ENCODE data around the gene SLC17A7.

The SLC17A7 gene

DNA sequence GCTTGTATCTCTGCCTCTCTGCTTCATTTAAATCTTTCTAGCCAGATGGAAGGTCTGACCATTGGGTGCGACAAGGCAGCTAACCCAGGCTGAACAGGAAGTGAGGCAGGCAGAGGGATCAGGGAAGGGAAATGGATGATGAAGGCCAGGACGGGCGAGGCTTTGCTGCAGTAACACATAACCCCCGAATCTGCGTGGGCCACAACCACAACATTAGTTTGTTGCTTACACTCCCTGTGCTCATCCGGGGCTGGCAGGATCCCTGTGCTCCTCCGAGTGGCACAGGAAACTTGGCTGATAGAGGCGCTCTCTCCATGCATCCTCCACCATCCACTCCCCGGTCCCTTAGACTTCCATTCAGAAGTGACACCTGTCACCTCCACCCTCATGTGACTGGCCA lies 31.6 kb upstream of the SLC17A7 start:
- Histone ChIP-seq H3K27ac (no peak overlapping the region), H3K27me3 (peaks cover 8% of the 10 kb centered on the region), H3K9me3 (no peaks in the 10 kb centered on the region), H3K4me1 (ENCODE audit: control insufficient read depth in 1 of 2, insufficient read depth in 1 of 2, low read depth in 1 of 2, low read length in 1 of 2) (peaks cover 11 to 16% of the 10 kb centered on the region in 2 experiments), H3K4me3 (ENCODE audit: low read depth in 1 of 2, low read length in 1 of 2) (no peak overlapping the region), H3K36me3 (peaks cover 5% of the 10 kb centered on the region)
- TF ChIP-seq, protein P1, sequence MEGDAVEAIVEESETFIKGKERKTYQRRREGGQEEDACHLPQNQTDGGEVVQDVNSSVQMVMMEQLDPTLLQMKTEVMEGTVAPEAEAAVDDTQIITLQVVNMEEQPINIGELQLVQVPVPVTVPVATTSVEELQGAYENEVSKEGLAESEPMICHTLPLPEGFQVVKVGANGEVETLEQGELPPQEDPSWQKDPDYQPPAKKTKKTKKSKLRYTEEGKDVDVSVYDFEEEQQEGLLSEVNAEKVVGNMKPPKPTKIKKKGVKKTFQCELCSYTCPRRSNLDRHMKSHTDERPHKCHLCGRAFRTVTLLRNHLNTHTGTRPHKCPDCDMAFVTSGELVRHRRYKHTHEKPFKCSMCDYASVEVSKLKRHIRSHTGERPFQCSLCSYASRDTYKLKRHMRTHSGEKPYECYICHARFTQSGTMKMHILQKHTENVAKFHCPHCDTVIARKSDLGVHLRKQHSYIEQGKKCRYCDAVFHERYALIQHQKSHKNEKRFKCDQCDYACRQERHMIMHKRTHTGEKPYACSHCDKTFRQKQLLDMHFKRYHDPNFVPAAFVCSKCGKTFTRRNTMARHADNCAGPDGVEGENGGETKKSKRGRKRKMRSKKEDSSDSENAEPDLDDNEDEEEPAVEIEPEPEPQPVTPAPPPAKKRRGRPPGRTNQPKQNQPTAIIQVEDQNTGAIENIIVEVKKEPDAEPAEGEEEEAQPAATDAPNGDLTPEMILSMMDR (IDR thresholded peaks at IDR 0.05) = no peak

DNA sequence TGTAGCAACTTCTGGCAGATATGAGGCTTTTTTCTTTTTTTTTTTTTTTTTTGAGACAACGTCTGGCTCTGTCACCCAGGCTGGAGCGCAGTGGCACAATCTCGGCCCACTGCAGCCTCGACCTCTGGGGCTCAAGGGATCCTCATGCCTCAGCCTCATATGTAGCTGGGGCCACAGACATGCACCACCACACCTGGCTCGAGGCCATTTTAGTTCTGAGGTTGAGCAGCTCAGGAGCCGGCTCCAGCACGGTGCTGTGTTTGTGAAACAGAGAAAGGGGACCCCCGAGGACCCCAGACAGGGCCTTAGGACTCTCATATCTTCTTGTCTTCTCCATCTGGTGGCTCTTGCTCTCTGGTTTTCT lies 29.3 kb upstream of the SLC17A7 start:
- Histone ChIP-seq H3K9me3 (no peaks in the 10 kb centered on the region), H3K36me3 (peaks cover 19% of the 10 kb centered on the region), H3K27me3 (peaks cover 8% of the 10 kb centered on the region), H3K4me1 (ENCODE audit: control insufficient read depth in 1 of 2, insufficient read depth in 1 of 2, low read depth in 1 of 2, low read length in 1 of 2) (peaks cover 11 to 16% of the 10 kb centered on the region in 2 experiments), H3K27ac (no peak overlapping the region), H3K4me3 (ENCODE audit: low read depth in 1 of 2, low read length in 1 of 2) (no peak overlapping the region)
- TF ChIP-seq, protein P1 (IDR thresholded peaks at IDR 0.05) = no peak

DNA sequence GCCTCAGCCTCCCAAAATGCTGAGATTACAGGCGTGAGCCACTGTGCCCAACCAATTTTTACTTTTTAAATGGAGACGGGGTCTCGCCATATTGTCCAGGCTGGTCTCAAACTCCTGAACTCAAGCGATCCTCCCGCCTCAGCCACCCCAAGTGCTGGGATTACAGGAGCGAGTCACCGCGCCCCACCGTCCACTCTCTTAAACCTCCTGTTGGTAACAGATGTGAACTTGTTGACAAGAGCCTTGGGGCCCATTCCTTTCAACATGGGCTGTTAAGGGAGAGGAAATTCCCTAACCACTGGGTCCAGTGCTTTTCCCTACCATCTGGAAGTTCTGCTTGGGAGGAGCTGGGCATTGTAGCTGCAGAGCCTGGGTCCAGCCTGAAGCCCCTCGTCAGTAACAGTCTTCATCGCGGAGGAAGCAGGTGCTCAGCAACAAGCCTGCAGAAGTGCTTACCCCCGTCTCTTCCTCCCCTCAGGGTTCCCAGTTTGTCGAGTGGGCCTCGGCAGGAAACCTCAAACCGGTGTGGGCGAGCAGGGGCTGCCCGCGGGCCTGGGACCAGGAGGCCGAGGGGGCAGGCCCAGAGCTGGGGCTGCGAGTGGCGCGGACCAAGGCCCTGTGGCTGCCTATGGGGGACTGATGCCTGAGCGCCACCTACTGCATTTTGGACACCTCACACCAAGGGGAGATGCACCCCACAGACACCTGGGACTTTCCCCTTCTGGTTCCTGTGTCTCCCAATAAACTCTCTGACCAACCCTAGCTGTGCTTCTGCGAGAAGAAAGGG lies 28.7 kb upstream of the SLC17A7 start:
- no peaks in the 10 kb centered on the region for H3K9me3 ChIP-seq
- peaks cover 11 to 16% of the 10 kb centered on the region in 2 experiments for H3K4me1 ChIP-seq (ENCODE audit: control insufficient read depth in 1 of 2, insufficient read depth in 1 of 2, low read depth in 1 of 2, low read length in 1 of 2)
- H3K36me3 ChIP-seq = peaks cover 20% of the 10 kb centered on the region
- TF ChIP-seq, protein P1 (IDR thresholded peaks at IDR 0.05) = peak; percentile 20
- no peak overlapping the region for H3K4me3 ChIP-seq (ENCODE audit: low read depth in 1 of 2, low read length in 1 of 2)
- peaks cover 4% of the 10 kb centered on the region for H3K27me3 ChIP-seq
- H3K27ac ChIP-seq = no peak overlapping the region

DNA sequence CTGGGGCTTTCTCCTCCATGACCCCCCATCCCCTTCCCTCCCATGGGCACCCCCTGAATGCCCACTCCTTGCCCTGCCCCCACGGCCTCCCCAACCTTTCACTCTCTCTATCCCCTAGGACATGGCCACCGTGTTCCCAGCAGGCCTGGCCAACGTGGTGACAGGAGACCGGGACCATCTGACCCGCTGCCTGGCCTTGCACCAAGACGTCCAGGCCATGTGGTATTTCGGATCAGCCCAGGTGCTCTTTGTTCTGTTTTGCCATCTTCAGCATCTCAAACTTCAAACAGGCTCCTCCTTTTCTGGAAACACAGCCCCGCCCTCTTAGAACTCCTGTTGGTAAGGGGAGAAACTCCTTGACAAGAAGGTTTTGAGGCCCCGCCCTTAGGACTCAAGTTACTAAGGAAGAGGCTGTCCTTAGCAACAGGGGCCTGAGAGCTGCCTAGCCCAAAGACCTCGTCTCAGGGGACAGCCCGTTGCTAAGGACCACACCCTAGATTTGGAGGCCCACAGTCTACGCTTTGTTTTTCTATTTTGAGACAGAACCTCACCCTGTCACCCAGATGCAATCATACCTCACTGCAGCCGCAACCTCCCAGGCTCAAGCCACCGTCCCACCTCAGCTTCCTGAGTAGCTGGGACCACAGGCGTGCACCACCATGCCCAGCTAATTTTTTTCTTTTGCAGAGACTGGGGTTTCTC lies 27.6 kb upstream of the SLC17A7 start:
- H3K4me1 ChIP-seq (ENCODE audit: control insufficient read depth in 1 of 2, insufficient read depth in 1 of 2, low read depth in 1 of 2, low read length in 1 of 2) = peaks cover 4 to 7% of the 10 kb centered on the region in 2 experiments
- TF ChIP-seq, protein P1 (IDR thresholded peaks at IDR 0.05) = no peak
- peaks cover 29% of the 10 kb centered on the region for H3K36me3 ChIP-seq
- H3K4me3 ChIP-seq (ENCODE audit: low read depth in 1 of 2, low read length in 1 of 2) = no peak overlapping the region
- H3K27me3 ChIP-seq = no peaks in the 10 kb centered on the region
- no peaks in the 10 kb centered on the region for H3K9me3 ChIP-seq
- H3K27ac ChIP-seq = no peak overlapping the region

DNA sequence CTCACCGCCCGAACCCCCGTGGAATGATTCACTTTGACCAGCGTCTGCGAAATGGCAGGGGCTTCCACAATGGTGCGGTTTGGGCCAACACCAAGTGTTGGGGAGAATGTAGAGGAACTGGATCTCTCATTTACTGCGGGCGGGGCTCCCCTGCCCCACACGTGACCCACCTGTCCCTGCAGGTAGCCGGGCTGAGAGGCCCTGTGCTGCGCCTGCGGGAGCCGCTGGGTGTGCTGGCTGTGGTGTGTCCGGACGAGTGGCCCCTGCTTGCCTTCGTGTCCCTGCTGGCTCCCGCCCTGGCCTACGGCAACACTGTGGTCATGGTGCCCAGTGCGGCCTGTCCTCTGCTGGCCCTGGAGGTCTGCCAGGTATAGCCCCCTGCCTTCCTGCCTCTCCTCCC lies 26.9 kb upstream of the SLC17A7 start:
- H3K4me3 ChIP-seq (ENCODE audit: low read depth in 1 of 2, low read length in 1 of 2) = no peak overlapping the region
- H3K27ac ChIP-seq = no peak overlapping the region
- no peaks in the 10 kb centered on the region for H3K27me3 ChIP-seq
- H3K36me3 ChIP-seq = peaks cover 30% of the 10 kb centered on the region
- no peaks in the 10 kb centered on the region for H3K9me3 ChIP-seq
- peaks cover 0 to 4% of the 10 kb centered on the region in 2 experiments for H3K4me1 ChIP-seq (ENCODE audit: control insufficient read depth in 1 of 2, insufficient read depth in 1 of 2, low read depth in 1 of 2, low read length in 1 of 2)
- TF ChIP-seq, protein P1 (IDR thresholded peaks at IDR 0.05) = no peak

Data from neutrophil (primary cell).